MV-4-11 (cell line): ENCODE data around the gene GLYR1.
"Not testable (repeated sequence)": the region's sequence is repeated elsewhere in the genome, so short reads cannot be mapped to it uniquely, and the experiment has no call there.

Source experiments
- DNase-seq: peaks from one replicate; lab custom pipeline; 2025; lab: John Stamatoyannopoulos, UW

GLYR1 gene

GRCh38 chr16:4787627-4788482, 59.2 kb downstream of the GLYR1 start, which contains the start of gene SEPTIN12:
Gene SEPTIN12, minus strand, starts transcription at chr16:4788345. Its CDS starts 700 bp downstream, at chr16:4787645.
- no peak for DNase-seq

DNA sequence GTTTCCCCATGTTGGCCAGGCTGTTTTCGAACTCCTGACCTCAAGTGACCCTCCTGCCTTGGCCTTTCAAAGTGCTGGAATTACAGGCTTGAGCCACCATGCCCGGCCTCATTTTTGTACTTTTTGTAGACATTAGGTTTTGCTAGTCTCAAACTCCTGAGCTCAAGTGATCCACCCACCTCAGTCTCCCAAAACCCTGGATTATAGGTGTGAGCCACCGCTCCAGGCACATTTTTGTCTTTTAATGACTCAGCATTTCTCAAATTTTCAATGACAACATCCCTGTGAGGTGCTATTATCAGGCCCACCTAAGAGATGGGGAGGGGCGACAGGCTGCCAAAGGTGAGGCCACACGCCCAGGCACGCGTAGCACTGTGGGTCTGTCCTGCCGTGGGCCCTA, 60.0 kb downstream of the GLYR1 start:
- no peak for DNase-seq

DNA sequence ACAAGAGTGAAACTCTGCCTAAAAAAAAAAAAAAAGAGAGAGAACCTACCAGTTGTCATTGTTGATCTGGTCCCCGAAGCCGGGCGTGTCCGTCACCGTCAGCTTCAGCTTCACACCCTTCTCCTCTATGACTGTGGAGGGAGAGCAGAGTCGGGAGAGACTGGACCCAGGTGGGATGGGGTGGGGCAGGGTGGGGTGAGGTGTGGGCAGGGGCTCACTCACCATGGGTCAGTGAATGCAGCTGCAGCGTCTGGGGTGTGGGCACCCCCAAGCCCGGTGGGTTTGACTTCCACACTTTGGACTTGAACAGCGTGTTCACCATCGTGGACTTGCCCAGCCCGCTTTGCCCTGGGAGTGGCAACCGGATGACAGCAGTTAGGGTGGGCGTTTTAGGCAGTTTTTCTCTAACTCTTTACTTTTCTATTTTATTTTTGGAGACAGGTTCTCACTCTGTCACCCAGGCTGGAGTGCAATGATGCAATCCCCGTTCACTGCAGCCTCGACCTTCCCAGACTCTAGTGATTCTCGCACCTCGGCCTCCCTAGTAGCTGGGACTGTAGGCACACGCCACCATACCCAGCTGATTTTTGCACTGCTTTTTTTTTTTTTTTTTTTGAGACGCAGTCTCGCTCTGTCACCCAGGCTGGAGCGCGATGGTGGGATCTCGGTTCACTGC, 61.2 kb downstream of the GLYR1 start:
- DNase-seq, result no peak

DNA sequence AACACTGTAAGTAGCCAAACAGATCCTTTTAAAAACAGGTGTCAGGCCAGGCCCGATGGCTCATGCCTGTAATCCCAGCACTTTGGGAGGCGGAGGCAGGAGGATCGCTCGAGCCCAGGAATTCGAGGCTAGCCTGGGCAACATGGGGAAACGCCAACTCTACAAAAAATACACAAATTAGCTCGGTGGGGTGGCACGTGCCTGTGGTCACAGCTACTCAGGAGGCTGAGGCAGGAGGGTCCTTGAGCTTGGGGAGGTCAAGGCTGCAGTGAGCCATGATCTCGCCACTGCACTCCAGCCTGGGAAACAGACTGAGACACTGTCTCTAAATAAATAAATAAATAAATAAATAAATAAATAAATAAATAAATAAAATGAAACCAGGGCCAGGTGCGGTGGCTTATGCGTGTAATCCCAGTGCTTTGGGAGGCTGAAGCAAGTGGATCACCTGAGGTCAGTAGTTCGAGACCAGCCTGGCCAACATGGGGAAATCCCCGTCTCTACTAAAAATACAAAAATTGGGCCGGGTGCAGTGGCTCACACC, 62.6 kb downstream of the GLYR1 start:
- not testable (repeated sequence) for DNase-seq

DNA sequence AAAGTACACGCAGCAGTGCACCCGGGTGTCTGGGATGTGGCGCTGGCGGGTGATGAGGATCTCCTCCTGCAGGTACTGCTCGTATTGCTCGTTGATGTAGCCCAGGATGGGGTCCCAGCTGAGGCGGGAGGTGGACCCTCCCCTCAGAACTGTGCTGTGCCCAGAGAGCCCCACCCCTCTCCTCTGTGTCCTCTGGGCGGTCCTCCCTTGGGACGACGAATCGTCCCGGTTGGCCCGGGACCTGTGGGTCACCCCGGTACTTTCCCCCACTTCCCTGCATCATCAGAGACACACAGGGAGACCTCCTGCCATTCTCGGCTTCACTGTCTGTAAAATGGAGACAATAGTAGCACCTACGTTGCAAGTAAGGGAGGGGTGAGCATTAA, 63.1 kb downstream of the GLYR1 start:
- no peak for DNase-seq

DNA sequence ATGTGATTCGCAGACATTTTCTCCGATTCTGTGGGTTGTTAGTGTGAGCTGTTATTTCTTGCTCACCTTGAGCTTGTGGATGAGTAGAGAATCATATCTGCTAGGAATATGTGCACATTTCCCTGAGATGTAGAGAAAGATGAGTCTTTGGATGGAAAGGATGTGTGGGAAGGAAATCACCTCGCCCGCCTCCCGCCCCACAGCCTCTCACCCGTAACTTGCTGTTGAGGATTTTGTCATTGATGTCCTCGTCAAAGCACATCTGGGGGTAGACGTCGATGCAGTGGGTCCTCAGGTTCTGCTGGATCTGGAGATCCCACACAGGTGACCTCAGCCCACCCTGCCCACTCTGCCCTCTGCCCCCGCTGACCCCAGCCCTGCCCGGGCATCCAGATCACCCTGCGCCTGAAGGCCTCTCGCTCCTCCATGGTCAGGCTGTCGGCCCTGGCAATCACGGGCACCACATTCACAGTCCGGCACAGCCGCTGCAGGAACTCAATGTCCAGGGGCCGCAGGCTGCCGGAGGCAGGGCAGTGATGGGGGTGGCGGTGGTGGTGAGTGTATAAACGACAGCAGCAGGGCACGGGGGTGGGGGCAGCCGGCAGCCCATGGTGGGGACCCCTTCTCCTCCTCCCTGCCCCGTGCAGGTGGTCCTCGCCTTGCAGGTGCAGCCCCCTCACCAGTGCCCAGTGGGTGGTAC, 63.7 kb downstream of the GLYR1 start:
- no peak for DNase-seq

GRCh38 chr16:4780235-4780634, 66.9 kb downstream of the GLYR1 start:
- peak; percentile 26 for DNase-seq

GRCh38 chr16:4778050-4778392, 69.1 kb downstream of the GLYR1 start:
- no peak for DNase-seq

DNA sequence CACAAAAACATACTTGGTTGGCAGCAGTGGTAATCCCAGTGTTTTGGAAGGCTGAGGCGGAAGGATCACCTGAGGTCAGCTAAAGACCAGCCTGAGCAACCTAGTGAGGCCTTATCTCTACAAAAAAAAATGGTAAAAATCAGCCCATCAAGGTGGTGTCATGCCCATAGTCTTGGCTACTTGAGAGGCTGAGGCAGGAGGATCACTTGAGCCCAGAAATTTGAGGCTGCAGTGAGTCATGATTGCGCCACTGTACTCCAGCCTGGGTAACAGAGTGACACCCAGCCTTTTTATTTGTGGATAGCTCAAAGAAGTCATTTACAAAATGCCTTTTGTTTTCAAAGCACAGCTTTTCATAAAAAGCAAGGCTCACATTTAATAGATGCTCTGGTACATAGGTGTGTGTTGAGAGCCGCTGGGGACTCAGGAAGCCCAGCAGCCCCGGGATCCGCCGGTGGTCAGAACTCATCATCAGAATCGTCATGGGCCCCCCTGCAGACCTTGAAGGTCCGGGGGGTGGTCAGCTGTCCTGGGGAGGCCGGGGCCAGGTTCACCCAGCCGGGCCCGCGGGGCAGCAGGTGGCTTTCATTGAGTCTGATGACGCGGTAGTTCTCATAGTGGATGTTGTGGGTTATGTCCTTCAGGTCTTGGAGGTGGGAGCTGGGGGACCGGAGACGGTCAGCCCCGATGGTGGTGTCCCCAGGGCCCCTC, 69.6 kb downstream of the GLYR1 start:
- DNase-seq, result peak; percentile 9

- DNase-seq, result no peak
Measured at GRCh38 chr16:4776141-4776705, 70.9 kb downstream of the GLYR1 start.

DNA sequence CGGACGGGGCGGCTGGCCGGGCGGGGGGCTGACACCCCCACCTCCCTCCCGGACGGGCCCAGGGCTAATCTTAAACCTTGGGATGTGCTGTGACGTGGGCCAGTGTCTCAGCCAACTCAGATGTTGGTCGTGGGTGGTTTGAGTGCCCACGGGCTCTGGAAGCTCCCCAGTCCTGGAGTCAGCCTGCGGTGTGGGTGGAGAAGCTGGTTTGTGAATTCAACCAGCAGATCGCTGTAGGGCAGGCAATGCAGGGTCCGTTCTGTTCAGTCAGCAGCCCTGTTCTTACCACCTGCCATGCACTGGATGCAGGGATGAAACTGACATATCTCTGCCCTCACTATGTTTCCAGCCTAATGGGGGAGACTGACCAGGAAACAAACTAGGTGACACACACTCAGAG, 72.1 kb downstream of the GLYR1 start:
- DNase-seq, result no peak

DNA sequence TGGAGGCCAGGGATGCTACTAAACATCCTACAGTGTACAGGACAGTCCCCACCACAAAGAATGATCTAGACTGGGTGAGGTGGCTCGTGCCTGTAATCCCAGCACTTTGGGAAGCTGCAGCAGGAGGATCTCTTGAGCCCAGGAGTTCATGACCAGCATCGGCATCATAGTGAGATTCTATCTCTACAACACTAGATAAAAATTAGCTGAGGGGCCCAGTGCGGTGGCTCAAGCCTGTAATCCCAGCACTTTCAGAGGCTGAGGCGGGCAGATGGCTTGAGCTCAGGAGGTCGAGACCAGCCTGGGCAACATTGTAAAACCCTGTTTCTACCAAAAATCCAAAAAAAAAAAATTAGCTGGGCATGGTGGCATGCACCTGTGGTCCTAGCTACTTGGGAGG, 74.7 kb downstream of the GLYR1 start:
- DNase-seq, result no peak

DNA sequence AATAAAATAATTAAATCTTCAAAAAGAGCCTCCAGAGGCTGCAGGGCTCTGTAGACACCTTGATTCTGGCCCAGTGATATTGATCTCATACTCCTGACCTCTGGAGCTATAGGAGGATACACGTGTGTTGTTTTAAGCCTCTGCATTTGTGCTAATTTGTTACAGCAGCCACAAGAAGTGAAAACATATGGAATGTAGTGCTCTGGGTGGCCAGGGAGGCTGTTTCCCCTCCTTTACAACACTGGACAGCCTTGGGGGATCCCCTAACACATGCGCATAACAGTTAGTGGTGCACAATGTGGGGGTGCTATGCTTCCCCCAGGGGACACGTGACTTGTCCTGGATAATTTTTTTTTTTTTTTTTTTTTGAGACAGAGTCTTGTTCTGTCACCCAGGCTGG, 75.4 kb downstream of the GLYR1 start:
- no peak for DNase-seq

GRCh38 chr16:4769306-4769638, 77.8 kb downstream of the GLYR1 start:
- no peak for DNase-seq

DNA sequence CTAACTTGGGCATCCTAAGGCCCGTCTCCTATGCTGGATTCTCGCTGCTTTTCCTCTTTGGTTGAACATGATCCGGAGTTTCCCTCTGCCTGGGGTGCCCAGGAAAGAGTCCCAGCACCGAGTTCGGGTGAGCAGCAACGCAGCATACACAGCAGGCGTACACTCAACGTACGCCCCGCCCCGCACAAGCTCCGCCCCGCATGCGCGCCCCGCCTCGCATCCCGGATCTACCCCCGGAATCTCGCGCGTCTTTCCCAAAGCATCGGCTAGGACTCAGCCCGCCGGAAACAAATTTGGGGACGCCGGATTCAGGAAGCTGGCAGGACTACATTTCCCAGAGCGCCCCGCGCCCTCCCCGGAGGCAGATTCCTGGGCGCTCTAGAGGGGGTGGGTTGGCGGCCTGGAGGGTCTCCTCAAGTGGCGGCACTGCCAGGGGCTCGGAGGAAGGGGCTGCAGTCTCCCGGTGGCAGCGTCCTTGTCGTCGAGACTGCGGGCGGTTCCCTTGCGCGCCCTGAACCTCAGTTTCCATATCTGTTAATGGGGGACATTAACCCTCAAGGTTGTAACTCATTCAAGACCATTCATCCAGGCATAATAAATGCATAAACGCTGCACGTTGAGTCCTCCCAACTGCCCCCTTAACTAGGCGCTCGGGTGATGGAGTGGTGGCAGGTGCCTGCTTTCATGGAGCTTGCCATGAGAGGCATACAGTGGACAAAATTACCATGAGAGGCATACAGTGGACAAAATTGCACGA, 78.4 kb downstream of the GLYR1 start:
- DNase-seq, result peak; percentile 95

DNA sequence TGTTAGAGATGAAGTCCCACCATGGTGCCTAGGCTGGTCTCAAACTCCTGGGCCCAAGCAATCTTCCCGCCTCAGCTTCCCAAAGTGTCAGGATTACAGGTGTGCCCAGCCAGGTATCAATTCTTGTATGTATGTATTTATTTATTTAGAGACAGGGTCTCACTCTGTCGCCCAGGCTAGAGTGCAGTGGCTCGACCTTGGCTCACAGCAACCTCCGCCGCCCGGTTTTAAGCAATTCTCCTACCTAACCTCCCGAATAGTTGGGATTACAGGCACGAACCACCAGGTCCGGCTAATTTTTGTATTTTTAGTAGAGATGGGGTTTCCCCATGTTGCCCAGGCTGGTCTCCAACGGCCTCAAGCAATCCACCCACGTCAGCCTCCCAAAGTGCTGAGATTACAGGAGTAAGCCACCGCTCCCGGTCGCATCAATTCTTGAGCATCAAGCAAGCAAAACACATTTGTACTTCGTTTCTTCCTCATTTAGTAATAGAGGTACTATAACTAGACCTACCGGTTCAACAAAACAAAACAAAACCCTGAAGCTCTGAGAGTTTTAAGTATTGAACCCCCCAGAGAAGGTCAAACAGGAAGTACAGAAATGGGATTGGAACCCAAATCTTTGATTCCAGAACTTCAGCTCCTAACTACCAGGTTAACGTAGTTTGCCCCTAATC, 79.1 kb downstream of the GLYR1 start:
- DNase-seq, result peak; percentile 53

- DNase-seq, result peak; percentile 94
Measured at GRCh38 chr16:4766875-4767628, 80.0 kb downstream of the GLYR1 start, which contains the start of gene ZNF500. Gene ZNF500, minus strand, starts transcription at chr16:4767162. Its CDS starts 1,184 bp downstream, at chr16:4765978.

DNA sequence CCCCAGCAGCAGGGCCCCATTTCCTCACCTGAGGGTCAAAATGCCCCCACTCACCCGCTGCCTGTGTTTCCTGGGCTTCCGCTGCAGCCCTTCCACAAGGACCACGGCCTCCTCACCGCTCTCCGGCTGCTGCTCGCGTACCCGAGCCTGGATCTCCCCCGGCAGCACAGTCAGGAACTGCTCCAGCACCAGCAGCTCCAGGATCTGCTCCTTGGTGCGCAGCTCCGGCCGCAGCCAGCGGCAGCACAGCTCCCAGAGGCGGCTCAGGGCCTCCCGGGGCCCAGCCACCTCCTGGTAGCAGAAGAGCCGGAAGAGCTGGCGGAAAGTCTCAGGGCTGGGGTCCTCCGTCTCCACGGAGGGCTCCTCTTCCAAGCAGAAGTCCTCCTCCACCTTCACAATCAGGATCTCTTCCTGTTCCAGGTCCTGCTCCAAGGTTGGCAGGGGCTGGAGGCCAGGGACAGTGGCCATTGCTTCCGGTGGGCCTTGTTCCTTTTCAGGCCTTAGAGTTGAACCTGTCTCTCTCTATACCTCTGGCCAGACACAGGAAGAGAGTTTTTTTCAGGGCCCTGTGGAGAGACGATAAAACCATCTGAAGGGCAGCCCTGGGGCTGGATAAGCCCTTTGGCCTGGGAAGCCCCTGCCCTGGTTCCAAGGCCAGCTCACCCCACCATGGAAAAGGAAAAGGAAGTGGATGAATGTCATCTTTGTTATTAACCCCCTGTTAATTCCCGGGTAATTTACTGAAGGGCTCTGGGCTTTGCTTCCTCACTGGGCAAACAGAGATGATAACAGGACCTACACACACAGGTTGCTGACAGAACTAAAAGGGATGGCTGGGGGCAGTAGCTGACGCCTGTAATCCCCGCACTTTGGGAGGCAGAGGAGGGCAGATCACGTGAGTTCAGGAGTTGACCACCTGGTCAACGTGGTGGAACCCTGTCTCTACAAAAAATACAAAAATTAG, 81.3 kb downstream of the GLYR1 start:
- DNase-seq, result no peak
